DOHH2 (cell line): ENCODE measurements around the gene TRRAP.

Experiments used
- H3F3A ChIP-seq: fragments of 200-600 bp; sonication (generic), shearing (Covaris generic); 2 replicates; pipeline ENCODE4 v1.6.0; 2016; ENCODE audit warnings: antibody characterized with exemption, mild to moderate bottlenecking; ENCODE audit not compliant: control insufficient read depth, insufficient read depth
- H3K27ac ChIP-seq: fragments of 200-600 bp; sonication (generic); 2 replicates; pipeline ENCODE4 v1.5.1; 2014; ENCODE audit warnings: low read depth, mild to moderate bottlenecking, low read length, moderate library complexity
- H3K27me3 ChIP-seq: fragments of 200-600 bp; sonication (generic); 2 replicates; pipeline ENCODE4 v1.6.1; 2014; ENCODE audit warnings: mild to moderate bottlenecking, low read length, mixed read lengths; ENCODE audit not compliant: control insufficient read depth
- H3K36me3 ChIP-seq: fragments of 200-600 bp; sonication (generic); 2 replicates; pipeline ENCODE4 v1.6.1; 2014; ENCODE audit warnings: mild to moderate bottlenecking, low read length, moderate library complexity, mixed read lengths; ENCODE audit not compliant: control insufficient read depth
- H3K4me1 ChIP-seq: fragments of 200-600 bp; sonication (generic); 2 replicates; pipeline ENCODE4 v1.6.1; 2014; ENCODE audit warnings: mild to moderate bottlenecking, low read length, mixed read lengths; ENCODE audit not compliant: control insufficient read depth
- H3K4me2 ChIP-seq: fragments of 200-600 bp; sonication (generic); 2 replicates; pipeline ENCODE4 v1.6.0; 2014; ENCODE audit warnings: mild to moderate bottlenecking, low read length, moderate library complexity
- H3K4me3 ChIP-seq: fragments of 200-600 bp; sonication (generic); 2 replicates; pipeline ENCODE4 v1.5.1; 2014; ENCODE audit warnings: mild to moderate bottlenecking, low read length, mixed read lengths
- H3K79me2 ChIP-seq: fragments of 200-600 bp; sonication (generic); 2 replicates; pipeline ENCODE4 v1.6.1; 2014; ENCODE audit warnings: mild to moderate bottlenecking, low read length, mixed read lengths; ENCODE audit not compliant: control insufficient read depth
- H3K9me2 ChIP-seq: fragments of 200-600 bp; sonication (generic); replicated peaks from 2 replicates; pipeline ENCODE4 v1.6.1; 2014; ENCODE audit warnings: mild to moderate bottlenecking, low read length, mixed read lengths; ENCODE audit not compliant: control insufficient read depth
- H3K9me3 ChIP-seq: fragments of 200-600 bp; sonication (generic); 2 replicates; pipeline ENCODE4 v1.6.1; 2014; ENCODE audit warnings: antibody characterized with exemption, low read length, mixed read lengths; ENCODE audit not compliant: control insufficient read depth, insufficient read depth
- H4K20me1 ChIP-seq: fragments of 200-600 bp; sonication (generic); 2 replicates; pipeline ENCODE4 v1.6.0; 2014; ENCODE audit warnings: low read depth, mild to moderate bottlenecking, antibody characterized with exemption, low read length, moderate library complexity; ENCODE audit not compliant: control insufficient read depth, insufficient read depth
- CTCF ChIP-seq: fragments of 200-600 bp; sonication (generic); IDR thresholded peaks from one replicate; pipeline ENCODE4 v1.5.1; 2014; ENCODE audit warnings: antibody characterized with exemption, mild to moderate bottlenecking, low read depth, low read length; ENCODE audit not compliant: poor library complexity, severe bottlenecking
- EZH2phosphoT487 ChIP-seq: fragments of 200-600 bp; sonication (generic); IDR thresholded peaks from 2 replicates; pipeline ENCODE4 v1.6.1; 2017; ENCODE audit warnings: borderline replicate concordance, mild to moderate bottlenecking, antibody characterized with exemption, low read length, moderate library complexity, mixed read lengths

The TRRAP gene

GRCh38 chr7:98995111-98995510, 116.8 kb downstream of the TRRAP start:
- TF ChIP-seq CTCF (no peak), EZH2phosphoT487 (no peak)
- no peak overlapping the region for H3K27ac ChIP-seq
- H3K4me2 ChIP-seq = no peak overlapping the region
- no peaks in the 10 kb centered on the region; the same call in 1 of the 2 replicates for H4K20me1 ChIP-seq
- H3K4me3 ChIP-seq = no peak overlapping the region
- peaks cover 83% of the 10 kb centered on the region for H3K36me3 ChIP-seq
- H3F3A ChIP-seq = no peaks in the 10 kb centered on the region
- H3K79me2 ChIP-seq = no peaks in the 10 kb centered on the region
- H3K9me3 ChIP-seq = no peaks in the 10 kb centered on the region
- no peaks in the 10 kb centered on the region for H3K4me1 ChIP-seq
- H3K9me2 ChIP-seq = no peaks in the 10 kb centered on the region
- no peaks in the 10 kb centered on the region for H3K27me3 ChIP-seq

- Histone ChIP-seq H3K9me3 (no peaks in the 10 kb centered on the region), H3K79me2 (no peaks in the 10 kb centered on the region), H3K27me3 (no peaks in the 10 kb centered on the region), H3K36me3 (peaks cover 84% of the 10 kb centered on the region), H3F3A (no peaks in the 10 kb centered on the region), H3K4me2 (no peak overlapping the region), H4K20me1 (no peaks in the 10 kb centered on the region; the same call in 1 of the 2 replicates), H3K4me3 (no peak overlapping the region), H3K9me2 (no peaks in the 10 kb centered on the region), H3K4me1 (no peaks in the 10 kb centered on the region), H3K27ac (no peak overlapping the region)
- TF ChIP-seq CTCF (no peak), EZH2phosphoT487 (no peak)
Measured at GRCh38 chr7:98995523-98996149, 117.3 kb downstream of the TRRAP start.

GRCh38 chr7:98996150-98996552, 117.8 kb downstream of the TRRAP start:
- H3K9me2 ChIP-seq = no peaks in the 10 kb centered on the region
- H3K36me3 ChIP-seq = peaks cover 84% of the 10 kb centered on the region

More at GRCh38 chr7:98996150-98996552, 117.8 kb downstream of the TRRAP start:
- no peaks in the 10 kb centered on the region; the same call in 1 of the 2 replicates for H4K20me1 ChIP-seq
- H3K4me1 ChIP-seq = no peaks in the 10 kb centered on the region
- H3K27me3 ChIP-seq = no peaks in the 10 kb centered on the region
- no peaks in the 10 kb centered on the region for H3K9me3 ChIP-seq
- H3K4me2 ChIP-seq = no peak overlapping the region
- no peaks in the 10 kb centered on the region for H3F3A ChIP-seq
- H3K27ac ChIP-seq = no peak overlapping the region
- TF ChIP-seq CTCF (no peak), EZH2phosphoT487 (no peak)
- no peak overlapping the region for H3K4me3 ChIP-seq
- no peaks in the 10 kb centered on the region for H3K79me2 ChIP-seq
